ENCODE data around the gene FBLN2. TPM values are rescaled to one million over a fixed set of nuclear protein-coding genes. Genes with fewer than 3 reads are reported as not detected.

The FBLN2 gene
- total RNA-seq, 2 experiments from 2014 or later: not detected

GRCh38 chr3:13532085-13532484 lies 16.8 kb upstream of the FBLN2 start:
- H3K4me3 Mint-ChIP-seq: no peak overlapping the region
- no peaks in the 10 kb centered on the region for H3K9me3 Mint-ChIP-seq
- H3K27me3 Mint-ChIP-seq: peaks cover 13% of the 10 kb centered on the region
- ChIA-PET POLR2A (no interaction called here), CTCF (no interaction called here)
- DNase-seq: no peak
- H3K27ac Mint-ChIP-seq: no peak overlapping the region
- H3K4me1 Mint-ChIP-seq: peaks cover 4% of the 10 kb centered on the region
- no peaks in the 10 kb centered on the region for H3K36me3 Mint-ChIP-seq (ENCODE audit: low read depth)

GRCh38 chr3:13532631-13533030 lies 16.3 kb upstream of the FBLN2 start:
- peaks cover 6% of the 10 kb centered on the region for H3K4me1 Mint-ChIP-seq
- no peaks in the 10 kb centered on the region for H3K9me3 Mint-ChIP-seq
- no peaks in the 10 kb centered on the region for H3K36me3 Mint-ChIP-seq (ENCODE audit: low read depth)
- H3K27ac Mint-ChIP-seq: no peak overlapping the region
- POLR2A ChIA-PET: no interaction called here
- H3K27me3 Mint-ChIP-seq: peaks cover 16% of the 10 kb centered on the region
- DNase-seq: no peak
- CTCF ChIA-PET: no interaction called here
- H3K4me3 Mint-ChIP-seq: no peak overlapping the region

- ChIA-PET CTCF (interaction anchor here (2.0 kb wide), 1 partner anchor 10 kb away, joined by 5 read pairs; no protein-coding TSS in a partner anchor), POLR2A (no interaction called here)
- H3K9me3 Mint-ChIP-seq: no peaks in the 10 kb centered on the region
- no peak for DNase-seq
- H3K4me1 Mint-ChIP-seq: peaks cover 6% of the 10 kb centered on the region
- H3K4me3 Mint-ChIP-seq: no peak overlapping the region
- H3K27me3 Mint-ChIP-seq: peaks cover 14% of the 10 kb centered on the region
- no peak overlapping the region for H3K27ac Mint-ChIP-seq
- no peaks in the 10 kb centered on the region for H3K36me3 Mint-ChIP-seq (ENCODE audit: low read depth)
Observed at GRCh38 chr3:13533885-13534301, 15.0 kb upstream of the FBLN2 start.

GRCh38 chr3:13535526-13535875 lies 13.4 kb upstream of the FBLN2 start:
- Mint-ChIP-seq H3K4me3 (no peak overlapping the region), H3K9me3 (no peaks in the 10 kb centered on the region), H3K27ac (no peak overlapping the region), H3K27me3 (peaks cover 6% of the 10 kb centered on the region), H3K36me3 (ENCODE audit: low read depth) (no peaks in the 10 kb centered on the region), H3K4me1 (peaks cover 6% of the 10 kb centered on the region)
- CTCF ChIA-PET: interaction anchor here (2.0 kb wide), 1 partner anchor 9 kb away, joined by 5 read pairs; no protein-coding TSS in a partner anchor
- no peak for DNase-seq
- POLR2A ChIA-PET: no interaction called here

GRCh38 chr3:13535905-13536304 lies 13.0 kb upstream of the FBLN2 start:
- no peak overlapping the region for H3K4me3 Mint-ChIP-seq
- POLR2A ChIA-PET: no interaction called here
- peaks cover 6% of the 10 kb centered on the region for H3K4me1 Mint-ChIP-seq
- no peaks in the 10 kb centered on the region for H3K9me3 Mint-ChIP-seq
- DNase-seq: no peak
- no peaks in the 10 kb centered on the region for H3K36me3 Mint-ChIP-seq (ENCODE audit: low read depth)
- peaks cover 4% of the 10 kb centered on the region for H3K27me3 Mint-ChIP-seq
- CTCF ChIA-PET: interaction anchor here (1.2 kb wide), 1 partner anchor 21 kb away, joined by 3 read pairs; no protein-coding TSS in a partner anchor
- no peak overlapping the region for H3K27ac Mint-ChIP-seq

GRCh38 chr3:13536432-13536831 lies 12.5 kb upstream of the FBLN2 start:
- Mint-ChIP-seq H3K27ac (no peak overlapping the region), H3K27me3 (peaks cover 4% of the 10 kb centered on the region), H3K4me1 (peaks cover 6% of the 10 kb centered on the region), H3K4me3 (no peak overlapping the region), H3K9me3 (no peaks in the 10 kb centered on the region), H3K36me3 (ENCODE audit: low read depth) (no peaks in the 10 kb centered on the region)
- CTCF ChIA-PET: interaction anchor here (1.2 kb wide), 1 partner anchor 22 kb away, joined by 3 read pairs; no protein-coding TSS in a partner anchor
- POLR2A ChIA-PET: no interaction called here
- no peak for DNase-seq

GRCh38 chr3:13536832-13537231 lies 12.1 kb upstream of the FBLN2 start:
- H3K9me3 Mint-ChIP-seq: no peaks in the 10 kb centered on the region
- no peak overlapping the region for H3K27ac Mint-ChIP-seq
- H3K36me3 Mint-ChIP-seq (ENCODE audit: low read depth): no peaks in the 10 kb centered on the region
- H3K4me3 Mint-ChIP-seq: no peak overlapping the region
- DNase-seq: no peak
- peaks cover 7% of the 10 kb centered on the region for H3K4me1 Mint-ChIP-seq
- ChIA-PET CTCF (interaction anchor here (1.2 kb wide), 1 partner anchor 22 kb away, joined by 3 read pairs; no protein-coding TSS in a partner anchor), POLR2A (no interaction called here)
- peaks cover 4% of the 10 kb centered on the region for H3K27me3 Mint-ChIP-seq

GRCh38 chr3:13537244-13537908 lies 11.5 kb upstream of the FBLN2 start:
- CTCF ChIA-PET: interaction anchor here (1.2 kb wide), 1 partner anchor 23 kb away, joined by 3 read pairs; no protein-coding TSS in a partner anchor
- POLR2A ChIA-PET: no interaction called here
- H3K9me3 Mint-ChIP-seq: peaks cover 4% of the 10 kb centered on the region

GRCh38 chr3:13537909-13538296 lies 11.0 kb upstream of the FBLN2 start:
- peaks cover 4% of the 10 kb centered on the region for H3K9me3 Mint-ChIP-seq
- POLR2A ChIA-PET: no interaction called here
- H3K36me3 Mint-ChIP-seq (ENCODE audit: low read depth): peaks cover 3% of the 10 kb centered on the region
- peaks cover 7% of the 10 kb centered on the region for H3K4me1 Mint-ChIP-seq
- H3K27me3 Mint-ChIP-seq: peaks cover 10% of the 10 kb centered on the region
- no peak for DNase-seq
- no peak overlapping the region for H3K27ac Mint-ChIP-seq
- no peak overlapping the region for H3K4me3 Mint-ChIP-seq
- CTCF ChIA-PET: no interaction called here

More at GRCh38 chr3:13537244-13537908, 11.5 kb upstream of the FBLN2 start:
- no peak for DNase-seq
- no peak overlapping the region for H3K4me3 Mint-ChIP-seq
- H3K4me1 Mint-ChIP-seq: peaks cover 7% of the 10 kb centered on the region
- H3K27me3 Mint-ChIP-seq: peaks cover 8% of the 10 kb centered on the region
- peaks cover 3% of the 10 kb centered on the region for H3K36me3 Mint-ChIP-seq (ENCODE audit: low read depth)
- H3K27ac Mint-ChIP-seq: no peak overlapping the region

- ChIA-PET POLR2A (no interaction called here), CTCF (no interaction called here)
- Mint-ChIP-seq H3K36me3 (ENCODE audit: low read depth) (peaks cover 3% of the 10 kb centered on the region), H3K27me3 (peaks cover 12% of the 10 kb centered on the region), H3K4me1 (peaks cover 7% of the 10 kb centered on the region), H3K4me3 (no peak overlapping the region), H3K9me3 (peaks cover 4% of the 10 kb centered on the region), H3K27ac (no peak overlapping the region)
- no peak for DNase-seq
Observed at GRCh38 chr3:13538520-13539291, 10.2 kb upstream of the FBLN2 start.

GRCh38 chr3:13539292-13539638 lies 9.7 kb upstream of the FBLN2 start:
- peaks cover 4% of the 10 kb centered on the region for H3K9me3 Mint-ChIP-seq
- no peak for DNase-seq
- POLR2A ChIA-PET: no interaction called here
- CTCF ChIA-PET: interaction anchor here (1.5 kb wide), 1 partner anchor 43 kb away, joined by 5 read pairs; no protein-coding TSS in a partner anchor
- H3K36me3 Mint-ChIP-seq (ENCODE audit: low read depth): peaks cover 3% of the 10 kb centered on the region
- peaks cover 13% of the 10 kb centered on the region for H3K27me3 Mint-ChIP-seq
- H3K4me1 Mint-ChIP-seq: peaks cover 13% of the 10 kb centered on the region
- no peak overlapping the region for H3K4me3 Mint-ChIP-seq
- H3K27ac Mint-ChIP-seq: no peak overlapping the region

- POLR2A ChIA-PET: no interaction called here
Observed at GRCh38 chr3:13539671-13540070, 9.3 kb upstream of the FBLN2 start.

GRCh38 chr3:13540297-13540995 lies 8.5 kb upstream of the FBLN2 start:
- Mint-ChIP-seq H3K27me3 (peaks cover 19% of the 10 kb centered on the region), H3K4me3 (no peak overlapping the region), H3K36me3 (ENCODE audit: low read depth) (peaks cover 3% of the 10 kb centered on the region), H3K9me3 (peaks cover 4% of the 10 kb centered on the region), H3K4me1 (peaks cover 25% of the 10 kb centered on the region), H3K27ac (no peak overlapping the region)
- DNase-seq: no peak
- CTCF ChIA-PET: interaction anchor here (1.5 to 2.2 kb wide), 2 partner anchors 44 to 108 kb away, joined by 5 to 7 read pairs; no protein-coding TSS in a partner anchor
- POLR2A ChIA-PET: no interaction called here

More at GRCh38 chr3:13539671-13540070, 9.3 kb upstream of the FBLN2 start:
- peaks cover 4% of the 10 kb centered on the region for H3K9me3 Mint-ChIP-seq
- CTCF ChIA-PET: interaction anchor here (1.5 kb wide), 1 partner anchor 43 kb away, joined by 5 read pairs; no protein-coding TSS in a partner anchor
- H3K36me3 Mint-ChIP-seq (ENCODE audit: low read depth): peaks cover 3% of the 10 kb centered on the region
- DNase-seq: no peak
- peaks cover 13% of the 10 kb centered on the region for H3K27me3 Mint-ChIP-seq
- H3K4me1 Mint-ChIP-seq: peaks cover 17% of the 10 kb centered on the region
- no peak overlapping the region for H3K4me3 Mint-ChIP-seq
- H3K27ac Mint-ChIP-seq: no peak overlapping the region
